HG02759 (cell line): Measurements from ENCODE around the gene CNNM4.
A peak's percentile ranks its signal among the peaks of the same experiment; 100 is the strongest.

Experiments used
- ATAC-seq: cut with Tn5 transposase; IDR thresholded peaks from one replicate; pipeline ENCODE4 v1.9.1; 2021; ENCODE audit warnings: mild to moderate bottlenecking, moderate library complexity; ENCODE audit not compliant: unreplicated experiment

Gene CNNM4

DNA sequence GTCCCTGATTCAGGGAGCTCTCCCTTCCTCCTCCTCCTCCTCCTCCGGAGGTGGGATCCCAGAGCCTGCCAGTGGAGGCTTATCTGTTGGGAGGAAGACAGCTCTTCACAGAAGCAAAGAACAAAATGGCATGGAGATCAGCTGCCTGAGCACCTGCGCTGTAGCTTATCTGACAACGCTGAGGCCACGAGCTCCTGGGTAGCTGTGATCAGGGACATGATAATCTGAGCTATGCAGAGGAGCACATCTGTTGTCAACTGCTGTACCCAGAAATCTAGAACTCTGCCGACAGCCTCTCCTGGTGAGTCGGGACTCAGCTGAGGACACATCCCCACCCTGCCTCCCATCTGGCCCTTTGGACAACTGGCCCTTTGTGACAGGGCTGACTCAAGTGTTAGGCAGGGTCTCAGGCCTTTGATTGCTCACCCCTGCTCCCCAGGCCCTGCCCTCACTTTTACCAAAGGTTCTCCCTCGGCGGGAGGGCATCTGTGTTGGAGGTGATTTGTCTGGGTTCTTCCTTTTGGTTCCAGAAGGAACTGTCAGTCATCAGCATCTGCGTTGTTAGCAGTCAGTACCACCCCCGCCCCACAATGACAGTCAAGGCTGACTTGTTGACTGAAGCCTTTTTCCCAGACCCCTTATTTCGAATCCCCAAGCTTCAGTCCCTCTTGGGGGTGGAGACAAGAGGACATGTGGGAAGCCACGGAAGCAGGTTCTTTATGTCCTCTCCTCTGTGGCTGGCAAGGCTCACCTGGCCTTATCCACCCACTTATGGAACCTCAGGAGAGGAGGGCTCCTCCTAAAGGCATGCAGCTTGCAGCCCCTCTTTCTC, 49.5 kb downstream of the CNNM4 start:
- no peak for ATAC-seq

DNA sequence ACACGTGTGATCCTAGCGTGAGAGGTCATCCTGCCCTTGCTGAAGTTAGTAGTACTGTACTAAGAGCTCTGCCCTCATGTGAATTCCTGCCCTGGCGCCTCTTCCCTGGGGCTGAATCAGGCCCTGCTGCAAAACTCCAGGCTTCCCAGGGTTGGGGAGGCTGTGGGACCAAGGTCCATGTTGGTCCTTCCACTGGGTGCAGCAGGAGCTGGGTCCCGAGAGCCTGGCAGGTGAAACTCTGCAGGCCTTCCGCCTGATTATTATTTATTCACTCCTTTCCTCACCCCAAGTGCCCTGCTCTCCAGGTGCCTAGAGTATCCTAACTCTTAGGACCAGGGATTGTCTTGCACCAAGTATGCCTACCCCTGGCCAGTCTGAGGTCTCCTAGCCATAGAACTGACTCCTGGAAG, 50.1 kb downstream of the CNNM4 start:
- ATAC-seq, result no peak

DNA sequence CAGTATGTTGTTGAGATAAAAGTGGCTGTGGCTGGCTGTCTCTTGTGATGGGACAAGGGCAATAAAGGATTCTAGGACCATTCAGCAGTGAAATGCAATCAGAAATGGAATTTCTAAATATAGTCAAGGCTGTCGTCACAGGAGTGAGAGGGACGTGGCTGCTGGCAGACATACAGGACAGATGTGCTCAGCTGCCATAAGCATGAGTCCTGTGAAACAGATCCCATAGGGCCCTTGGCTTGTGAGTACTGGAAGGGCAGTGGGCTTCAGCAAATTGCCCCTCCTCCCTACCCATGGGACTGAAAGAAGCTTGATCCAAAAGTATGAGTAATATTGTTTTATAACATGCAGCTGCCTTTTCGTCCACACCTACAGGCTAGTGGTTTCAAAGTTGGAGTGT, 51.2 kb downstream of the CNNM4 start:
- ATAC-seq, result no peak

DNA sequence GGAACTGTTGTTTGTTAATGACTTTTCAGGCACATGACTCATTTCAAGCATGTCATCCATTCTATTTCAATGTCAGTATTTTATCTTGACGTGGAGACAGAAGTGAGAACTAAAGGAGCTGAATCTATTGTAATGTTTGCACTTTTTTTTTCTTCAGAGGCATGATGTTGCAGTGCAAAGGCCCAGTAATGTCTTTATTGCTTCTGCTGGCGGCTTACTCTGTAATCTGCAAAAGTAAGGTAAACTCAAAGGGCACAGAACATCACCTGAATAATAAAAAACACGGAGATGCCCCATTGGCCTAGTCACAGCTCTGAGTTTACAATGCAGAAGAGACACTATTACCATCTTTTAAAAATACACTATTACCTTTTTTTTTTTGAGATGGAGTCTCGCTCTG, 53.0 kb downstream of the CNNM4 start:
- no peak for ATAC-seq

DNA sequence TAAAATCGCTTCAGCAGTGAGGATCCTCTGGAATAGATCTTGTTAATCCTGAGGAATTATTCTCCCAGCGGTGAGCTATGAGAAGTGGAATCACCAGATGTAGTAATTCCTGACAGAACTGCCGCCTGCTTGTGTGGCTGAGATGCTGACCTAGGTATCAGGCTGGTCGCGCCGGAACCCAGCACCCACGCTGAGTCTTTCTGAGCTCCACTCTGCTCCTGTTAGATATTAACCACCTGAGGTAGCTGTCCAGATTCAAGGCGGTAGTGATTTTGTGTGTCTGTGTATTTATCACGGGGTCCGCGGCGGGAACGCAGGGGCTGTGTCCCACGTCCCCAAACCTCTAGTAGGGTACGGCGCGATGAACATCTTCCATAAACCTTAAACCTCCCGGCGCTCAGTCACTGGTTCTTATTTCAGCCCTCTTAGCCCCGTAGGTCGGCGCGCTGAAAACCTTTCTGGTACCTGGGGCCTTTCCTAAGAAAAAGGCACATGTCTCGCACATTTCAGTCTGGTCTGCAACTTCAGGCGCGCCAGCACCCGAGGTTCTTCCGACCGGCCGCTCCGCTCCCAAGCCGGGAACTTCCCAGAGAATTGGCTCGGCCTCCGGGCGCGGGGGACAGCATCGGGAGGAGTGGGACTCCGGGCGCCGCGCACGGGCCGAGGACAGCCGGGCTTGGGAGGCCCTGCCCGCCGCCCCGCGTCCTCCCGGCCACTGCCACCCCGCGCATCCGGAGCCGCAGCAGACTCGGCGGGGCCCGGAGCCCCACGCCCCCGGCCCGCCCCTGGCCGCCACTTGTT, 54.8 kb downstream of the CNNM4 start:
- ATAC-seq, result peak; percentile 2

DNA sequence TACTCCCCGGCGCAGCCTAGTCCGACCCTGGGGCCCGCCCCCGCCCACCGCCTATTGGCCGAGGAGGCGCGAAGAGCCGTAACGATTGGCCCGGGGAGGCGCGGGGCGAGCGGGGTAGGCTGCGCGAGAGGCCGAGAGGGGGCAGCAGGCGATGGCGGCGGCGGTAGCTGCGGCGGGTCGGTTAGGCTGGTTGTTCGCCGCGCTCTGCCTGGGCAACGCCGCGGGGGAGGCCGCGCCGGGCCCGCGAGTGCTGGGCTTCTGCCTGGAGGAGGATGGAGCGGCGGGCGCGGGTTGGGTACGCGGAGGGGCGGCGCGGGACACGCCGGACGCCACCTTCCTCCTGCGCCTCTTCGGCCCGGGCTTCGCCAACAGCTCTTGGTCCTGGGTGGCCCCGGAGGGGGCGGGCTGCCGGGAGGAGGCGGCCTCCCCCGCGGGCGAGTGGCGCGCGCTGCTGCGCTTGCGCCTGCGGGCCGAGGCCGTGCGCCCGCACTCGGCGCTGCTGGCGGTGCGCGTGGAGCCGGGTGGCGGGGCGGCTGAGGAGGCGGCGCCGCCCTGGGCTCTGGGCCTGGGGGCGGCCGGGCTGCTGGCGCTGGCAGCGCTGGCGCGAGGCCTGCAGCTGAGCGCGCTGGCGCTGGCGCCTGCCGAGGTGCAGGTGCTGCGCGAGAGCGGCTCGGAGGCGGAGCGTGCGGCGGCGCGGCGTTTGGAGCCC, 55.6 kb downstream of the CNNM4 start, which contains the start of gene CNNM3:
Gene CNNM3 (plus strand): TSS at position 142 of the 709 bp plus-strand sequence. CDS start 10 bp downstream, at position 152.
- peak; percentile 92 for ATAC-seq

DNA sequence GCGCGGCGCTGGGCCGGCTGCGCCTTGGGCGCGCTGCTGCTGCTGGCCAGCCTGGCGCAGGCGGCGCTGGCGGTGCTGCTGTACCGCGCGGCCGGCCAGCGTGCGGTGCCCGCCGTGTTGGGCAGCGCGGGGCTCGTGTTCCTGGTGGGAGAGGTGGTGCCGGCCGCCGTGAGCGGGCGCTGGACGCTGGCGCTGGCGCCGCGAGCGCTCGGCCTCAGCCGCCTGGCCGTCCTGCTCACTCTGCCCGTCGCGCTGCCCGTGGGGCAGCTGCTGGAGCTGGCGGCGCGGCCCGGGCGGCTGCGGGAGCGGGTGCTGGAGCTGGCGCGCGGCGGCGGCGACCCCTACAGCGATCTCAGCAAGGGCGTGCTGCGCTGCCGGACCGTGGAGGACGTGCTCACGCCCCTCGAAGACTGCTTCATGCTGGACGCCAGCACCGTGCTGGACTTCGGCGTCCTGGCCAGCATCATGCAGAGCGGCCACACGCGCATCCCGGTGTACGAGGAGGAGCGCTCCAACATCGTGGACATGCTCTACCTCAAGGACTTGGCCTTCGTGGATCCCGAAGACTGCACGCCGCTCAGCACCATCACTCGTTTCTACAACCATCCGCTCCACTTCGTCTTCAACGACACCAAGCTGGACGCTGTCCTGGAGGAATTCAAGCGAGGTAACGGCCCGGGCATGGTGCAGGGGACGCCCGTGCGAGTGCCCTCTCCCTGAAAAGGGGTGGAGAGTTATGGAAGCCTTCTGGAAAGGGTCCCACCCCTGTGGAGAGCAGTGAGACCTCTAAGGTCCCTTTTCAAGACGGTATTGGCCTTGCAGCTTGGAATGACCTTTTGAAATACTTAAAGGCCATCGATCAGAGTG, 56.4 kb downstream of the CNNM4 start:
- ATAC-seq, result no peak

DNA sequence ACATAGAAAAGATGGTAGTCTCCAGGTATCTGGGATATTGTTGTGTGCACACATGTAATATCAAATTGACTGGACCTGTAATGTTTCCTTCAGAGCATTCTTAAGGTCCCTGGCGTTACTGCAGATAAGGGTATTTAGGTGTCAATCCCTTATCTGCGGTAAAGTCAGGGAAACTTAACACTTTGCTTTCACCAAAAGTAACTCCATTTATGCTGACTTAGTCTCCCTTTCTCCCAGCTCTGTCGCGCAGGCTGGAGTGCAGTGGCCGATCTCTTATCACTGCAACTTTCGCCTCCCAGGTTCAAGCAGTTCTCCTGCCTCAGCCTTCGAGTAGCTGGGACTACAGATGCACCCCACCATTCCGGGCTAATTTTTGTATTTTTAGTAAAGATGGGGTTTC, 57.2 kb downstream of the CNNM4 start:
- no peak for ATAC-seq

DNA sequence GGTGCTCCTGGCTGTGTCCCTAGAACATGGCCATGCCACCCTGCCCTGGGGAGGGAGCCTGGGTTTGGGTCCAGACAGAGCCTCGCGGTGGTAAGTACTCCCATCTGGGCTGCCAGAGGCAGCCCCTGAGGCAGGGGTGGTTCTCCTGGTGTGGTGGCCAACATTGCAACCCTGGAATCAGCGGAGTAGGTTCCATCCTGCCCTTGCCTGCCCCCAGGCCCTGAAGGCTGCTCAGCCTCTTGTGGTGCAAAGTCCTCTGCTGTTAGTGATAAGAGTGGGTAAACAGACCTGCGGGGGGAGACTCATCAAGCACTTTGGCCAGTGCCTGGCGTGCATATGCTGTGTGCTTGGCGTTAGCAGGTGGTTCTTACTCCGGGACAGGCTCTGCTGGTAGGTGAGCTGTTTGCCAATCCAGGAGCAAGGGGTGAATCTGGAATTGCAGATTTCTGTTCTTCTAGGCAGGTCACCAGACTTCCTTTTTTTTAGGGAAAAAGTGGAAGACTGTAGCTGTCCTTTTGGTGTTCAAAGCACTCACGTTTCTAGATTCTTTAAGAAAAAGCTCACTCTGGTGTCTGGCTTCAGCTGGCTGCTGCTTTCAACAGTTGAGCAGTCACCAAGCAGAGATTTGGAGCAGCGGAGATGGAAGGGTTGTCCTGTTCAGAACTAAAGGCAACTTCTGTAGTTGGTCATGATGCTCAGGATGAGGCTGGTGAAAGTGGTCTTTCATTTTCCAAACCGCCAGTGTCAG, 58.6 kb downstream of the CNNM4 start:
- ATAC-seq, result no peak

DNA sequence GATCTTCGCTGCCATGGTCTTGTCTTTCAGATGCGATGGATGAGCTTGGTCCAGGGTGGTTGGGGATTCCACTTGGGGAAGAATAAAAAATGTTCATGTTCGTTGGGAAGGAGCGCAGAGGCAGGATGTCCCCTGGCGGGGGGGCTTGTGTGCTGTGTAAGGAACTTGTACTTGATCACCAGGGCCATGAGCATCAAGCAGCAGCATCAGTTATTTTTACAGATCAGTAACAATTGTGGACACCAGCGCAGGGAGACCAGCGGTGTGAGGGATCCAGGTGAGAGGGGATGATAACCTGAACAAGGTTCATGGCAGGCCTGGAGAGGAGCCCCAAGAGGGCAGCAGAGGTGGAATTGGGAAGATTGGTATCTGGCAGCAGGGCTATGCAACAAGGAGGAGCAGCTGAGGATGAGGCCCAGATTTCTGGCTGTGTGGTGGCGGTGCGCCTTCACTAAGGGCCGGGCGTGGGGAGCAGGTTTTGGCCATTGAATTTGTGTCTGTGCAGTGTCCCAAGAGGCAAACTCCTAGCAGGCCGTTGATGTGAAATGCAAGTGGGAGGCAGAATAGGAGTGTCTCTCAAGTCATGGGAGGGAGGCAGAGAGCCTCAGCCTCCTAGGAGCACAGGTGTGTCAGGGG, 59.3 kb downstream of the CNNM4 start:
- ATAC-seq, result no peak

DNA sequence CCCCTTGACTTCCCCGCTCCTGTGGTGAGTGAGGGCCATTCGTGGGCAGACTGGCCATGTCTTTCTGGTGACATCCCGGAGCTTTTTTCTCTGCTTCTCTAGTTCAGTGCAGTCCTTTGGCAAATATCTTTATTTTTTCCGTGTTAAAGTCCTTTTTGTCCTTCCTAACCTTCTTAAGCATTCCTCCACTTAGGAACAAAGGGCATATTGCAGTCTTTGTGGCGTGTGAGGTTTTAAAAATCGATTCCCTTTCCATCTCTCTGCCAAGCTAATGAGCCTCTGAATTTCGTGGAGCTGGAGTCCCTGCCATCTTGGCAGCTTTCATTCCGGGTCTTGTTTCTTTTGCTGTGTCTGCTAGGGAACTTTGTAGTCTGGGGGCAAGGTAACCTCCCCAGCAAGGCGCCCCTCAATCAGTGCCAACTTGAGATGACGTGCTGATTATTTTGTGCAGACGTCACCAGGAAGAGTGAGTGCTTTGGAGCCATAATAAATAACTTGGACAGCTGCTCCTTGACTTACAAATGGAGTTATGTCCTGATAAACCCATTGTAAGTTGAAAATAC, 60.5 kb downstream of the CNNM4 start:
- ATAC-seq, result no peak

DNA sequence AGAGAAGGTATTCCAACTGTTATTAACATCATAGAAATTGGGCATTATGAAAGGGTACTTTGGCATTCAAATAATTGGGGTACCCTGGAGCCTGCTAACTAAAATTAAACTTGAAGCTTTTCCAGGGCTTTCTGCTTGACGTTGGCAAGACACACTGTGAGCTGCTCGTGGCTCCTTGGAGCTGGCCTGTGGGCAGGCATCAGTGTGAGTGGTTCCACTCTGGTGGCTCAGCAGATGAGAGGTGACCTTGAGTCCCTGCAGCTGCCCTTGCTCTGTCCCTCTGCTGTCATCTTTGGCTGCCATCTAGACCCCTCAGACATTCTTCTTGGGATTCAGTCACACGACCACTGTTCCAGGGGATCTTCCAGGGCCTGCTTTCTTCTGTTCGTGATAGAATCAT, 62.1 kb downstream of the CNNM4 start:
- no peak for ATAC-seq

DNA sequence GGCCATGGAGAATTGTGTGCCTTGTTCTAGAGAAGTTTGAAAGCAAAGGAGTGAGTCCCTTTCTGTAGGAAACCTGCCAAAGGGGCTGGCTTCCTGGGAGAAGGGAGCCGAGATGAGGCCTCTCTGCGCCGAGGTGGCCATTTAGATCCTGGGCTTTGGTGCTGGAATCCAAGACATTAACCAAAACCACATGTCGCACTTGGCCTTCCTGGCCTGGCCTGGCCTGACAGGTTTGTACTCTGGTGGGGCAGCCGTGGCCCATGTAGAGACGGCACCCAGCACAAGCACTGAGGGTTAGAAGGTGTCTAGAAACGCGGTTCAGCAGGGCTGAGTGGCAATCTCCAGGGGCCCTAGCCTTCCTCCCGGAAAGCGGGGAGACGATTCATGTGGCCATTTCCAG, 62.5 kb downstream of the CNNM4 start:
- no peak for ATAC-seq

DNA sequence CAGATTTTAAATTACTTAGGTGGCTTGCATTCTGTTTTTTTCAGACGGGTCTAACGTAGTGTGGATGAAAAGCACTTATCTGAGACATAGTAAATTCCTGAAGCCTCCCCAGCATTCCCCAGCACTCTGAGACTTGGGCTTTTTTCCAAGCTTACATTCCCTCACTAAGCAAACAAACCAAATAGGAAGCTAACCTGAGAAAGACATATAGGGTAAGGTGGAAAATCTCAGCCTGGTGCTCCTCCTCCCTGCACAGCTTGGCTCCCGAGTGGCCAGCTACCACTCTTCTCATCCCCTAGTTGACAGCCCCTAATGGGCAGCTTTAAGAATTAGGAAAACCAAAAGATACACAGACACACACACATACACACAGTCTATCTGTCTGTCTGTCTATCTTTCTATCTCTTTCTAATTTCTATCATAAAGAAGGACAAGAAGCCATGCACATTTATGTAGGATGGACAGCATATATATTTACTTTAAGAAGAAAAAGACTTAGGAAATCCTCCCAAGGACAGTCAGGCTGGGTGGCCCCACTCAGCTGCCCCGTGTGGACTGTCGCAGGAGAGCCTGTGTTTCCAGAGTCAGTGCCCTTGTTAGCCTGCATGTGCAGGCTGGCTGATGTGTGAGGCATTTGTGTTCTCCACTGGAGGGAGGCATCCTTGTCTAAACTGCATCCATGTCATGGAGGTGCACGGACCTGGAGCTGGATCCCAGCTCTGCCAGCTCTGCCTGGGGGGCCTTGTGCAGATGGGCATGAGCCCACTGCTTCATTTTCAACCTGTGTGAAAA, 63.6 kb downstream of the CNNM4 start:
- ATAC-seq, result no peak

DNA sequence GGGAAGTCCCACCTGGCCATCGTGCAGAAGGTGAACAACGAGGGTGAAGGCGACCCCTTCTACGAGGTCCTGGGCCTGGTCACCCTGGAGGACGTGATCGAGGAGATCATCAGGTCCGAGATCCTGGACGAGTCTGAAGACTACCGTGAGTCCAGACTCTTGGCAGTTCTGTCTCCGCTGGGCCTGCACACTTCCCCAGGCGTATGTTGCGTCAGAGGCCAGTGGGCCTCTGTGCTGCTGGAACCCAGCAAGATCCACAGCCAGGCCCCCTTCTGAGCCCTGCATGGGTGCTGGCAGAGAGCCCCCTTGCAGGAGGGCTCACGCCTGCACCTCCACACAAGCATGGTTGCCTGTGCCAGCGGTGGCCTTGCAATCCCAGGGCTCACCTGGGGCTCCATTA, 64.4 kb downstream of the CNNM4 start:
- no peak for ATAC-seq

DNA sequence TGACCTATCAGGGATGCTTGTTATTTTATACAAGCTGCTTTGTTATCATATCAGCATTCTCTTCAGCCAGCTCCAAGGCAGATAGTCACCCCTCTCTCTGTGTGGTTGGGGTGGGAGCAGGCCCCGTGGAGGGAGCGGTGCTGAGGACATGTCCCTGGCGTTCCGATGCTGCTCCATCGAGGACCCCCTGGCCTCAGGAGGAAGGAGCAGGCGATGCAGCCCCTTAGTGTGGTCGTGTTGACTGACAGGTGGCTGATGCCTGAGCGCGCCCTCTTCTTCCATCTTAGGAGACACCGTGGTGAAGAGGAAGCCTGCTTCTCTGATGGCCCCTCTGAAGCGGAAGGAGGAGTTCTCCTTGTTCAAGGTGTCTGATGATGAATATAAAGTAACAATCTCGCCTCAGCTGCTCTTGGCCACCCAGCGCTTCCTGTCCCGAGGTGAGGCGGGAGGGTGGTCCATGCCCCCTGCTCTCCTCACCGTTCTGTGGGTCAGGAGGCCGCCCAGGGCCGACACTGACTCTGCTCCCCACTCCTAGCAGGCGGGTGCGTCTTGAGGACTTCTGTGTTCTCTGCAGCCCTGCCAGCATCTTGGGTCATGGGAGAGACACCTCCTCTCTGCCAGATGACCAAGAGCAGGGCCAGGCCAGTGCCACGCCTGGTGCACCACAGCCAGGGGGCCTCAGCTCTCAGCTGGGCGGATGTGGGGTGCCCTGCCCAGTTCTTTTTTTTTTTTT, 66.0 kb downstream of the CNNM4 start:
- no peak for ATAC-seq

DNA sequence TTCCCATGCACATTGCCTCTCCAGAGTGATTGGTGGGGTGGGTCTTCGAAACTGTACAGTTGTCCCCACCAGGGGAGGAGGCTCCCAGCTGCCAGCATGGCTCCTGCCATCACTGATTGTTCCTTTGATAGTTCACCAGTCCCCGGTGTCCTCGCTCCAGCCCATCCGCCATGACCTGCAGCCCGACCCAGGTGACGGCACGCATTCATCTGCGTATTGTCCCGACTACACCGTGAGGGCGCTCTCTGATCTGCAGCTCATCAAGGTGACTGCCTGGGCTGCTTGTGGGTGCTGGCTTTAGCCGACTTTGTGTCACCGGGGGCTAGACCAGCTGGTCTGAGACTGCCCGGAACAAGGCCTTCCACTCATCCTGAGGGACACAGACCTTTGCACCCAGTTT, 67.7 kb downstream of the CNNM4 start:
- ATAC-seq, result no peak

DNA sequence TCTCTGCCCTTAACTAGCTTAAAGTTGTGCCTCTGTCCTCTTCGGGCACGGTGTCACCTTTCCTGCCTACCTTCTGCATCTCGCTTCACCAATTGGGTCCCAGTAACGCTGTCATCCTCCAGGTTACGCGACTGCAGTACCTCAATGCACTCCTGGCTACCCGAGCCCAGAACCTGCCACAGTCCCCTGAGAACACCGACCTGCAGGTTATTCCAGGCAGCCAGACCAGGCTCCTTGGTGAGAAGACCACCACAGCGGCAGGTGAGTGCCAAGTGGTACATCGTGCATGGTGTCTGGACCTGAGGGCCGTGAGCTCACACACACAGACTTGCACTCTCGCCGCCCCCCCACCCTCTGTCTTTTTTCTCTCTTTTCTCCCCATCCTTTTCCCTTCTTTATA, 68.2 kb downstream of the CNNM4 start:
- ATAC-seq, result no peak
